Activated CD4-positive, CD25-positive, alpha-beta regulatory T cell treated with anti-CD3 and anti-CD28 coated beads, Interleukin-2, amount 50 U/mL, for 24 hours (primary cell): Measurements from ENCODE around the gene TNRC6A.
A peak's percentile ranks its signal among the peaks of the same experiment; 100 is the strongest.
"Not testable (repeated sequence)": the region's sequence is repeated elsewhere in the genome, so short reads cannot be mapped to it uniquely, and the experiment has no call there.

Experiments used
- ATAC-seq, 2 donors: fragments of 150-1000 bp; cut with Tn5 transposase; one replicate each; pipeline ENCODE4 v1.10.0; 2021; ENCODE audit warnings: mild to moderate bottlenecking in 1 of 2, moderate library complexity in 1 of 2

Gene TNRC6A

DNA sequence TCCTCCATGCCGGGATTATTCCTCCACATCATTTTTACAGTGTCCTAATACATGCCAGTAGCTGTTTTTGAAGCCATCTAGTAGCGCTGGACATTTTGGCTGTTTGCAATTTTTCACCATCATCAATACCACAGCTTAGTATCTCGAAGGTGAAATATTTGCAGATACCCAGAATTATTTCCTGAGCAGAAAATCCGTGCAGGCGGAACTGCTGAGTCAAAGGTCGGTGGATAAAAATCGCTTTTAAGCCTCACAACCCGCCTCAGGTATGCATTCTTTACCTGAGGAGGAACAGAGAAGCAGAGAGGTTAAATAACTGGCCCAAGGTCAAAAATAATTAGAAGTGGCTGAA lies 584 bp upstream of the TNRC6A start:
- peak; percentile 1 to 8 for ATAC-seq

- no peak for ATAC-seq
Observed at GRCh38 chr16:24729951-24730815, 732 bp downstream of the TNRC6A start.

DNA sequence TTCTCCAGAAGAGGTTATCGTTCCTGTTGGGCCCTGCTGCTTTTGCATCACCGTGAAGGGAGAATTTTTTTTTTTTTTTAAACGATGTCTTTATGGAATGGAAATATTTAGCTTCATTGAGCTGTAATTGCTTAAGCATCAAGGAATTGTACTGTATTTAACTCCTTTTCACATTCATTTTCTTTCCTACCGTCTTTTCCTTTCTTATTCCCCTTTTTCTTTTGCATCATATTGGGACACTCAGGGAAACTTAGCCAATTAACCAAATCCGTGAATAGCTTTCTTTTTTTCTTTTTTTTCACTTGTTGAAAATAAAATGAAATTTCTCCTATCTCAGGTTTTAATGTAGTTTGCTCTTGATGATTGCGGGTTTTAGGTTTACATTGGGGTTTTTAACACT lies 1.5 kb downstream of the TNRC6A start:
- ATAC-seq = no peak

GRCh38 chr16:24731722-24732419 lies 2.4 kb downstream of the TNRC6A start:
- no peak for ATAC-seq

GRCh38 chr16:24734382-24734781 lies 4.9 kb downstream of the TNRC6A start:
- no peak for ATAC-seq

- ATAC-seq = no peak
Observed at GRCh38 chr16:24736758-24737157, 7.3 kb downstream of the TNRC6A start.

GRCh38 chr16:24737391-24737871 lies 8.0 kb downstream of the TNRC6A start:
- ATAC-seq = no peak

GRCh38 chr16:24737916-24738594 lies 8.6 kb downstream of the TNRC6A start:
- no peak for ATAC-seq

- ATAC-seq = no peak
Observed at GRCh38 chr16:24738895-24739294, 9.4 kb downstream of the TNRC6A start.

DNA sequence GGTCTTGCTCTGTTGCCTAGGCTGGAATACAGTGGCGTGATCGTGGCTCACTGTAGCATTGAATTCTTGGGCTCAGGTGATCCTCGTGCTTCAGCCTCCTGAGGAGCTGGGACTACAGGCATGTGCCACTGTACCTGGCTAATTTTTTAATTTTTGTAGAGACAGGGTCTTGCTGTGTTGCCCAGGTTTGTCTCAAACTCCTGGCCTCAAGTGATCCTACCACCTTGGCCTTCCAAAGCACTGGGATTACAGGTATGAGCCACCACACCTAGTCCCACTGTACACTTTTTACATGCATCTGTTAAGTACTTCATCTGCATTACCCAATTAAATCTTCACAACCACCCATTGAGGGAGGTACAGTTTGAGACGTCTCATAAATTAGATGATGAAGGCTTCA lies 12.4 kb downstream of the TNRC6A start:
- no peak for ATAC-seq

DNA sequence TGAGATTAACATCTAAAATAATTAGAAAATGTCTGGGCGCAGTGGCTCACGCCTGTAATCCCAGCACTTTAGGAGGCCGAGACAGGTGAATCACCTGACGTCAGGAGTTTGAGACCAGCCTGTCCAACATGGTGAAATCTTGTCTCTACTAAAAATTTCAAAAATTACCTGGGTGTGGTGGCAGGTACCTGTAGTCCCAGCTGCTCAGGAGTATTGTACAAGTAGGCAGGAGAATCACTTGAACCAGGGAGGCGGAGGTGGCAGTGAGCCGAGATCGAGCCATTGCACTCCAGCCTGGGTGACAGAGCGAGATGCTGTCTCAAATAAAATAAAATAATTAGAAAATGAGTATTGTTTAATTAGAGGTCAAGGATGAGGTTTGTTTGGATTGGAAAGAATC lies 13.2 kb downstream of the TNRC6A start:
- not testable (repeated sequence) for ATAC-seq

DNA sequence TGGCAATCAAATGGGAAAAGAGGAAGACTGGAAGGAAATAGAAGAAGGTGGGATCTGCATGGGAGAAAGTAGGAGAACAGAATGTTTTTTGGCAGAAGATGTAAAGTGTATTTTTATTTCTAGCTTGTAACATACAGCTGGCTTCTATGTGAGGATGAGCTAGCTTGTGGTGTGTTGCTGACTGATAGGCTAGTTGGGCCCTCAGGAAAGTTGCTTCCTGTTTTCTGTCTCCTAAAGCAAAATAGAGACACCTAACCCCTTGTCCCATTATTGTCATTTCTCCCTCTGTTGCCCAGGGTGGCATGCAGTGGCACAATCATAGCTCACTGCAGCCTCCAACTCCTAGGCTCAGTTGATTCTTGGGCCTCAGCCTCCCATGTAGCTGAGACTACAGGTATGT lies 15.9 kb downstream of the TNRC6A start:
- ATAC-seq = no peak

DNA sequence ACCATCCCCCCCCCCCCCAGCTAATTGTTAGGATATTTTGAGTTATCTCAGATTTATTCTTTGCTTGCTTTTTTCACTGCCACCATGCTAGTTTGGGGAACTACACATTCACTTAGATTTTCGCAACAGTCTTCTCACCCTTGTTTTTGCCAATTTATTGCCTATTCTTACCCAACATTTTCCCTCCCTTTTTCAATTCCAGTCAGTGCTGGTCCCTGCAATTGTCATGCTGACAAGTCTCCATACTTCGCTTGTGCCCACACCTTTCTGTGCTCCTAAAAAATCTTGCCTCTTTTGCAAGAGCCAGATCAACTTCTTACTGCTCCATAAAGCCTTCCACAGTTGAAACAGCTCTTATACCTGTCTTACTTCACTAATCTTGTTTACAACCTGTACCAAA lies 16.3 kb downstream of the TNRC6A start:
- ATAC-seq = no peak

GRCh38 chr16:24747441-24747840 lies 18.0 kb downstream of the TNRC6A start:
- no peak for ATAC-seq

DNA sequence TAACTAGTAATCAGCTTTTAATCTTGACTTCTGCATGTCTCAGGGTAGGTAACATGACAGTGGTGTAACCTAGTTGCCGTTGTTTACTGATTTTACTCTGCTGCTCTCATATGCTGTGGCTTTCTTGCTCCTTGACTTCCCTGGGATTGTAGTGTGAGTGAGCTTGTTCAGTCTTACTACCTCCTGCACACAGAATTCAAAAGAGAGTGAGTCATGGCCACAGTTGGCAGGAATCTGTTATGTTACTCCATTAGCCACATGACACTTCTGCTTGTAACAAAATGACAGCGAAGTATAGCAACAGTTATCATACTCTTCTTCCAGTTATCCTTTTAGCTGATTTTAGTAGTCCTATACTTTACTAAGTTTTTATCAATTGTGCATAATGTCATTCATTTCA lies 18.8 kb downstream of the TNRC6A start:
- peak; percentile 66 for ATAC-seq

DNA sequence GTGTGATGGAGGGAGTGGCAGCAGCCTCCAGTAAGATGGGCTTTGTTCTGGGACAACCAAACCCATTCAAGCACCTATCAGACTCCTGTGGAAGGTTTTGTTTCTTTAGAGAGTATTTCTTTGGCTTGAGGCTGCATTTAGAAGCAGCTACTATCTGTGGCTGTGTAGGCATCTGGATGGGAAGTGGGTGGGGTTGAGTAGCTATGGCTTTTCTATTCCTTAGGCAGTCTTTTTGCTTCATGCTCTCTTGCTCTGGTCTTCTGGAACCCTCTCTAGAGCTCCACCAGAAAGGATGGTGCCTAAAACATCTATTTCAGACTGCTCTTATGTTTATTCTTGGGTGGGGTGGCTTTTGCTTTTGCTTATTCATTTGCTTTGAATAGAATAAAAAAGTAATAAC lies 19.9 kb downstream of the TNRC6A start:
- ATAC-seq = no peak

- ATAC-seq = not testable (repeated sequence)
Observed at GRCh38 chr16:24749872-24750271, 20.4 kb downstream of the TNRC6A start.

- peak in 1 of 2 donors; percentile 2 for ATAC-seq
Observed at GRCh38 chr16:24753000-24753399, 23.5 kb downstream of the TNRC6A start.

GRCh38 chr16:24753437-24753836 lies 24.0 kb downstream of the TNRC6A start:
- peak; percentile 98 for ATAC-seq

DNA sequence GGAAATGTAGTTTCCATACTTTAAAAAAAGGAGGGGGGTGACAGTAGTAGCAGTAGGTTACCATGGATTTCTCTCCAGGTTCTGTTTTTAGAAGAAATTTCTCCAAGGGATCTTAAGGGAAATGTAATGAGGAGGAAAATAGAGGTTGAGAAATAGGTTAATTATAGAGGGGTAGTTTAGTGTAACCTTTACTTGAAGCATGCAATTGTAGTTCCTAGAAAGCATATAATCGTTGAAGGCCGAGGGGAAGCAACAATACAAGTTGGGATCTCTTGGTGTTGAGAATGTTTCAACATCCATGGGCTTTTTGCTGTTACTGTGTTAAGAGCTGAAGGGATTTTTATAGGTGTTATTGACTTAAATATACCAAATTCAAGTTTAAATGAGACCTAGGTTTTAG lies 25.1 kb downstream of the TNRC6A start:
- ATAC-seq = no peak

DNA sequence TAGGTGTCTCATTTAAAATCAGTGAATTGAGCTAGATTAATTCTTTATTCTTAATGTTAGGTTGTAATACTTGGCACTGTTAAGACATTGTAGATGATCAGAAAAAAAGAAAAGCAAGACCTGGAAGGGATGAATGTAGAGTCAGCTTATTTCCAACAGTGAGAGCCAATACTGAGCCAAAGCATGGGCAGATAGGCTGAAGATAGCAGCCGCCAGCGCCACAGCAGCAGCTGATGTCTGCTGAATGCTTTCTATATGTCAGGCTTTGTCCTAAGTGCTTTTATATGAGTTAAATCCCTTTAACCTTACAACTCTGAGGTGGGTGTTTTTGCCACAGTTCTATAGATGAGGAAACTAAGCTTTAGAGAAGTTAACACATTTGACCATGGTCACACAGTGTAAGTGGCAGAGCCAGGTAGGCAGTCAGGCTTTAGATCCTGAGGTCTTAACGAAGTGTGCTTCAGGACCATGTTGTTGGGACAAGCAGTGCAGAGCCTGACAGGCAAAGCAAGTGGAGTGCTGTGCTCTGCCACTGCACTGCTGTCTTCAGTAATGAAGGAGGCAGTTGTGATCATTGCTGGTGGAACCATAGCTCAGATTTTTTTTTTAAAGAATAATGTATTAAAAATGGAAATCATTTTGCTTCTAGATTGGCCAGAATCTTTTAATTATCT lies 25.9 kb downstream of the TNRC6A start:
- no peak for ATAC-seq

DNA sequence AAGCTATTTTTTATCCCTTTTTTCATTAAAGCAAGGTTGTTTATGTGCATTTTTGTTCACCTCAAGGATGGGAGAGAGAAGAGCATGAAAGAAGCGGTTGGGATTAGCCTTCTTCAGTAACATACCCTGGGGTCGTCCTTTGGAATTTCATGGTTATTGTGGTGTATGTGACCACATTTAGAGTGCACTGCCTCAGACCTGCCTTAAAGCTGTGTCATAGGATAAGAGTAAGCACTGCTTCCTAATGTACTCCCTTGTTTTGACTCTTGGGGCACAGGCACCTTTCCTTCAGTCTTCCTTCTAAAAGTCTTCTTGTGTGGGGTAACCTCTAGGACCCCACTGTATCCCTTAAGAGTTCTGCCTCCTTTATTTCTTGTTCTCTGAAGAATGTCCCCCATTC lies 28.9 kb downstream of the TNRC6A start:
- no peak for ATAC-seq

DNA sequence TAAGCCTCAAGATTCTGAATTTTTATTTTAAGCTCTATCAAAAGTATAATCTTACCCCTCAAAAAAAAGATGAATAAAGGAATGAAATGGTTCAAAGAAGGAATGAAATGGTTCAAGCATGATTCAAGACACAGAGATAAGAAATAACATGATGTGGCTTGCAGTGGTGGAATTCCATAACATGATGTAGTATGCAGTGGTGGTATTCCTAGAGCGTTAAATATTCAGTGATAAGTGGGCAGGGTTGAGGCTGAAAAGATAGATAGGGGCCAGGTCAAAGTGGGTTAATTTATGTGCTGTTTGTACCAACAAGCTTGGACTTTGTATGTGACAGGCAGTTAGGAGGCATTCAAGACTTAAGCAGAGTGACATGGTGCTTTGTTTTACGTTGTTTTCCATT lies 29.6 kb downstream of the TNRC6A start:
- ATAC-seq = no peak
